Measurements from ENCODE around the gene DAAM2.
A peak's percentile ranks its signal among the peaks of the same experiment; 100 is the strongest.

DNA sequence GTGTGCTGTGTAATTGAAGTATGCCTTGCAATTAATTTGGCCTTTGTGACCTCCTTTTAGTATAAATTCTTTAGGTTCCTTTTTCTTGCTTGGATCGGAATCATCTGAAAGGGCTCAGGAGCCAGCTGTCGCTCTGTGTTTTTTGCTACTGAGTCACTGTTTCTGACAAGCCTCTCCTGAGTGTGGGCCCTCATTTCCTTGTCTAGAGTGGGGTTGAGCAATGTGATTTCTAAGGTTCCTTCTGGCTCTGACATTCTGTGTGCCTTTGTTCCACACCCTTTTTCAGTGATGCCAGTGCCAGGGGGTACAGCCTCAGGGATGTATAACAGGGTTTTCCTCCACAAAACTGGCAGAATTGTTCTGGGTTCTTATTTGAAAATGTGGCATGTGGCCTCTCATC lies 26.5 kb downstream of the DAAM2 start:
- TF ChIP-seq POLR2A (IDR thresholded peaks at IDR 0.05) = peak in 1 of 4 donors; percentile 31
- TF ChIP-seq, protein P1, sequence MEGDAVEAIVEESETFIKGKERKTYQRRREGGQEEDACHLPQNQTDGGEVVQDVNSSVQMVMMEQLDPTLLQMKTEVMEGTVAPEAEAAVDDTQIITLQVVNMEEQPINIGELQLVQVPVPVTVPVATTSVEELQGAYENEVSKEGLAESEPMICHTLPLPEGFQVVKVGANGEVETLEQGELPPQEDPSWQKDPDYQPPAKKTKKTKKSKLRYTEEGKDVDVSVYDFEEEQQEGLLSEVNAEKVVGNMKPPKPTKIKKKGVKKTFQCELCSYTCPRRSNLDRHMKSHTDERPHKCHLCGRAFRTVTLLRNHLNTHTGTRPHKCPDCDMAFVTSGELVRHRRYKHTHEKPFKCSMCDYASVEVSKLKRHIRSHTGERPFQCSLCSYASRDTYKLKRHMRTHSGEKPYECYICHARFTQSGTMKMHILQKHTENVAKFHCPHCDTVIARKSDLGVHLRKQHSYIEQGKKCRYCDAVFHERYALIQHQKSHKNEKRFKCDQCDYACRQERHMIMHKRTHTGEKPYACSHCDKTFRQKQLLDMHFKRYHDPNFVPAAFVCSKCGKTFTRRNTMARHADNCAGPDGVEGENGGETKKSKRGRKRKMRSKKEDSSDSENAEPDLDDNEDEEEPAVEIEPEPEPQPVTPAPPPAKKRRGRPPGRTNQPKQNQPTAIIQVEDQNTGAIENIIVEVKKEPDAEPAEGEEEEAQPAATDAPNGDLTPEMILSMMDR (IDR thresholded peaks at IDR 0.05) = no peak
